ENCODE results near the gene TWIST1.

Gene TWIST1

DNA sequence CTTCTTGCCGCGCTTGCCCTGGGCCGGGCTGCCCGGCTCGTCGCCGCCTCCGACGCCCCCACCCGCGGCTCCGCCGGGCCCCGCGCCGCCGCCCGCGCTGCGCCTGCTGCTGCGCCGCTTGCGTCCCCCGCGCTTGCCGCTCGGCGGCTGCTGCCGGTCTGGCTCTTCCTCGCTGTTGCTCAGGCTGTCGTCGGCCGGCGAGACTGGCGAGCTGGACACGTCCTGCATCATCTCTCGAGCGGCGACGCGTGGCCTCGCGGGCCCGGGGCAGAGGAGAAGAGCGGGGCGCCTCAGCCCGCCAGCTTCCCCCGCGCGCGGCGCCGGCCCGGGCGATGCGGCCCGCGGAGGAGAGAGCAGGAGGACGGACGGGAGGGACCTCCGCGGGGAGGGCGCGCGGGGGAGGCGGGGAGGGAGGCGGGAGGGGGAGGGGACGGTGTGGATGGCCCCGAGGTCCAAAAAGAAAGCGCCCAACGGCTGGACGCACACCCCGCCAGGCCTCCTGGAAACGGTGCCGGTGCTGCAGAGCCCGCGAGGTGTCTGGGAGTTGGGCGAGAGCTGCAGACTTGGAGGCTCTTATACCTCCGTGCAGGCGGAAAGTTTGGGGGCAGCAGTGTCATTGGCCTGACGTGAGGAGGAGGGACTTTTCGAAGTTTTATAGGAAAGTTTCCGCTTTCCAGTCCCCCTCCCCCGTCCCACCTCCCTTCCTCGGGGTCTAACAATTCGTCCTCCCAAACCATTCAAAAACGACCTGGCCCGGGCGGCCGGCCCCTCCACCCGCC lies at the start of gene TWIST1:
Gene TWIST1, minus strand, starts transcription at position 546 of the 779 bp plus-strand sequence. Its CDS starts 315 bp downstream, at position 231.
- DNase-seq: peak; percentile 48

DNA sequence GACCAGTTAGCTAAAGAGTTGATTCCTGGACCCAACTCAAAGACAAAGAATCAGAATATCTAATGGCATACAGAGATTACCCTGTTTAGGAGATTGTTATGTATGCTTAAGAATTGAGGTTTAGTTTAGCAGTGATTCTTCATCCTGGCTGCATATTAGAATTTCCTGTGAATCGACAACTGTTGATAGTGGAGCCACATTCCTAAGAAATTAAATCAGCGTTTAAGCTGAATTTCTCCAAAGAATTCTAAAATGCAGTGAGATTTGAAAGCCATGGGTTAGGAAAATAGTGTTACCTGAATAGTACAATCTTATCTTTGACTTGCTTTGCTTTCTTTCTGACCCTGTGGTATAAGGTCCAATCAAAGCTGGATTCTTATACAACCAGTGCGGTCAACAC lies 44.2 kb upstream of the TWIST1 start:
- no peak for DNase-seq

DNA sequence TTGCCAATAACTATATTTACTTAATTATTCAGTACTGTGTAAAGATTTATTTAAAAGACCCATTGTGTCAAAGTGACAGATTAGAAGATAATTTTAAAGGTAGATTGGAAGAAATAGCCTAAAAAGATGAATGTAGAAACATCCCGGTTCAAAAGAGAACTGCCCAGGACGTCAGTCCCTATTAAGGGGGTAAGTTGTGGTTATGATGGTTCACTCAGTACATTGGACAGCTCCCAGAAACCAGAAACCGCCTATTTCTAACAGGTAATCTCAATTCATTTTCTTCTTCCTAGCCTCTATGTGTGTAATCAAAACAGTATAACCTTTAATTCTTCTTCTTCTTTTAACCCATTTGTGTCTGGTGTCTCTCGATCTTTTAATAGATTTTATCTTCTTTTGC lies 29.3 kb upstream of the TWIST1 start:
- peak; percentile 62 for DNase-seq

DNA sequence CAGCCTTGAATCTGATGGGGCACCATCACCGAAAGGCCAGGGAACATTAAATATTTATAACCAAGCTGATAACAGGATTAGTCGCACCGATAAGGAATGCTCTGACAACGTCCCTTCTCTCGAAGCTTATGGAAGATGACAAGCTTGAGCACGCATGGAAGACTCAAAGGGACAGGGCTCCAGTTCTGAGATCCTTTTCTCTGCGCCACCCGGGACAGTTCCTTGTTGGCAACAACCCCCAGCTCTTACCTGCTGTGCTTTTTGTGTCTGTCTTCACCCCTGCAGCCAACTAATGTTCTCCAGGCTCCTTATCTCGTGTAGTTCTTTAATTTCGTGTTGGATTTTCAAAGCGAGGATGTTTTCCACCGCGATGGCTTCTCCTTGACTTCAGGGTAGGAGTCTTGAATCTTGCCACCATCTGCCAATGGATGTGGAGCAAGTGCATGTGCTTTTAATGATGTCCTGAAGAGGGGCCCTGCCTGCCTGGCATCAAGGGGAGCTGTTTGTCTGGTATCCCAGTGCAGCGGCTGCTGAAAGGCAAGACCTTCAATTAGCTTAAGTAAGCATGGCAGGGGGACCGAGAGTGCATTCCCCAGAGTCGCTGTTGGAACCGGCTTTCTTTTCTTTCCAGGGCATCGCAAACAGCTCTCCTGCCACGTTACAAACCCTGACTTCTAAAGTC lies 28.1 kb upstream of the TWIST1 start:
- no peak for DNase-seq

DNA sequence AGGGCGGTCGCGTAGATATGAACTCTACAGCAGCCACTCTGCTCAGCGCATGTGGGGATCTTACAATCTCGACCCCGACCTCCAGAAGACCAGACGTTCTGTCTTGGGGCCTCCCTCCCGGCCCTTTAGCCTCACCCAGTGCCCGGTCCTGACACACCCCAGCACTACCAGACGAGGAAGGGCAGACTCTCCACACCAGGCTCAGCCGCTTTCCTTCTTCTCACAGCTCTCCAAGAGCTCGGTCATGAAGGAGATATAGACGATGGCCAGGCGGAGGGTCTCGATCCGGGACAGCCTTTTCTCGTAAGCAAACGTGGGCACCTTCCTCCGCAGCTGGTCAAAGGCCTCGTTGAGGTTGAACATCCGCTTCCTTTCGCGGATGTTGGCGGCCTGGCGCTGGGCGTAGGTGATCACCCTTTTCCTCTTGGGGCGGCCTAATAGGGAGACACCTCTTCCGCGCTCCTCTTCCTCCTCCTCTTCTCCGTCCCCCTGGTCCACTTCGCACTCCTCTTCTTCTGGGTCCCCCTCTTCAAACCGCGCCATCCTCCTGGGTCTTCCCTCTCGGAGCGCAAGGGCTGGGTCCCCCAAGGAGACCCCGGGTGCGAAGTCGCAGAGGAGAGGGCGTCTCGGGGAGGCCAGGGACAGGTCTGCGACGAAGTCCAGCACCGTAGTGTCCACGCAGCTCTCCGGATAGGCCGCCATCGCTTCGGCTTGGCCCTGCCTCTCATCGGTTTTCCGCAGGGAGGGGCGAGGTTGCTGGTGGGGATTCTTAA lies 27.4 kb upstream of the TWIST1 start, which contains the start of gene FERD3L:
Gene FERD3L, minus strand, starts transcription at position 761 of the 773 bp plus-strand sequence. Its CDS starts 59 bp downstream, at position 702.
- DNase-seq: no peak

DNA sequence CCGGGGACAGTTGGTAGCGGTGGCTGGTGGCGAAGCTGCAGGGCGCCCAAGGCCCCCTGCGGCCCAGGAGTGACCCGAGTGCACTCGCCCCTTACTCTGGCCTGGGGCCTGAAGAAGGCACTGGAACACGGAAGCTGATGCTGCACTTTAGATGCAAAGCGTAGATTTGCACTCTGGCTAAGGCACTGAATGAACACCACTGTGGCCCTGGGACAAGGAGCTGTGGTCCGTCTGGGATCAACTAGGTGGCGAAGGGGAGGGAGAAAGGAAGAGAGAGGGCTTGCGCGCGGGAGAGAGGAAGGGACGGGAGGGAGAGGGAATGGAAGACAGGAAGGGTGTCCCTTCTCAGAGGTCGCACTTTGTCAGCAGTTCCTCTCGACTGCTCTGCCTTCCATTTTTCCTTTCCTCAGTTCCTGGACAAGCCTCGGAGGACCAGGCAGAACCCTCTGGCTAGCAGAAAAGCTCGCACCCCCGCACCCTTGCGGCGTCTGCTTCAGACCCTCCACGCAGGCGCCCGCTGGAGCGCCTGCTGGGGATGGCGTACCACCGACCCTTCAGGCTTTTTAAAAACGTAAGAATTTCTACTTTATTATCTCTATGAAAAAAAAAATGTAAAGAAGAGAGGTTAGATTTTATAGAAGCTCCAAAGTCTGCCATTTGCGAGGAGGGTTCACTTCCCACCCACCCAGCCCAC lies 26.6 kb upstream of the TWIST1 start:
- DNase-seq: no peak

DNA sequence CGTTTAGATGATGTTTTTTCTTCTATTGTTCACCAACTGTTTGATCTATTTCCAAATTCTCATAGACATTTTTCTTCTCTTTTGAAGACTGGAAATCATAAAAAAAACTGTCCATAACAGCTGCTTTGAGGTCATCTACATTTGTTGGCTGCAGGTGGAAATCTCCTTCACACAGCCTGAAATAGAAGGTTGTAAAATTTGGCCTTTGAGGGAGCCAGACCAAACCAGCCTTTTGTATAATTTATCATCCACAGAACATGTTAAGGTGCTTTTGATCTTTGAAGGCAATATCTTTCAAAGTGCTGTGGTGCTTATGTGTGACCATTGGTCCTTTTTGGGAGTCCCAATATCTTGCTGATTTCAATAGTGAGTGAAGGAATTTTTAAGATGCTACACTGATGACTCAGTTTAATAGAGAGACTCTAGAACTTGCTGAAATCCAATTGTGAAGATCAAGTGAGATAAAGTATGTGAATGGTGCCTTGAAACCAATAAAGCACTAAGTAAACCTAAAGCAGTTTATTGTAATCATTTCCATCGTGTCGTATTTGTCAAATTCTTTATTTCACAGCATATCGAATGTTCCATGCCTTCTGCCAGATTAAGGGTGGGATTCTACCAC lies 22.4 kb upstream of the TWIST1 start:
- DNase-seq: no peak

DNA sequence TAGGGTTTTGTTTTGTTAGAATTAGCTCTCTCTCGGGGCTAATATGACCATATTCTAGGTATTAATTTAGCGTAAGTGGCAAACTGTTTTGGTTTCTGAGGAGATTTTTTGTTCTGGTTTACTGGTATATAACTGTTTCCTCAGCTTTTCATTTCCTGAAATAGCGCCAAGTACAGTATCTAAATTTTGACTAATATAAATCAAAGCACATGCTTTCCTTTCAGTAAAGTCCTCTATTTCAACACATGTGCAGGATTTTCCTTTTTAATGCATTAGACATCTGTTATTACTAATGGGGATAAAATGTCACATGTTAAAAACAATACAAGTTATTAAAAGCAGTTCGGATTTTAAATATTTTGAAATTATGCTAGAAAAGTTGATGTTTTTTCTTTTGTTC lies 16.4 kb upstream of the TWIST1 start:
- no peak for DNase-seq

DNA sequence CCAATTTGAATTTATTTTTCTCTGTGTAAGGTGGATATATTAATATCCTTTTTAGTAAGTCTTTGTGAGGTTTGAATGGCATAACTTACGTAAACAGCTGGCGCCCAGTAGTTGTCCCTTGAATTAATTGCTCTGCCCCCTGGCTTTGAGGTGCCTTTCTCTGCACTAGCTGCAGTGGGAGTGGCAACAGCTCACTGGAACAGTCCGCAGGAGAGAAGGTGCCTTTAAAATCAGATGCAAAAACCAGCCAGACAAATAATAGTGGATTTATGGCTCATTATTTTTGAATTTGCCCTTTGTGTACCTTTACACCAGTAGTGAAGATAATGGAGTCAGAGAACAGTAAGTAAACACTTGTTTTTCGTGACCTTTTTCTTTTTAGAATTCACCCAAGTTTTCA lies 16.0 kb upstream of the TWIST1 start:
- no peak for DNase-seq

DNA sequence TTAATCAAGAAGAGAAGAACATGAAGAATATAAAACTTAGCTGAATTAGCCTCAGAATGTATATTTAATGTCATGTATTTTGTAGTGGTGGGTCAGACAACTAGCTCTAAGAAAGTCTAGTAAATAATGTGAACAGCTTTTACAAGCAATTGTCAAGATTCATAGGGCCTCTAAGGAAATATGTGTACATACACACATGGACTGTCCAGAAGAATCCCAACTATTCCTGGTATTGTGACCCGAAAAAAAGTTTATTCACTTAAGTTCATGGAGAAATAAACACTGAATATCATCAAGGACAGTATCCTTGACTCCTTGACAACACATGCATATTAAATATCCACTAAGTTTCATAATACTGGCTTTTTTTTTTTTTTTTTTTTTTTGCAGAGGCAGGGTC lies 11.4 kb upstream of the TWIST1 start:
- no peak for DNase-seq

DNA sequence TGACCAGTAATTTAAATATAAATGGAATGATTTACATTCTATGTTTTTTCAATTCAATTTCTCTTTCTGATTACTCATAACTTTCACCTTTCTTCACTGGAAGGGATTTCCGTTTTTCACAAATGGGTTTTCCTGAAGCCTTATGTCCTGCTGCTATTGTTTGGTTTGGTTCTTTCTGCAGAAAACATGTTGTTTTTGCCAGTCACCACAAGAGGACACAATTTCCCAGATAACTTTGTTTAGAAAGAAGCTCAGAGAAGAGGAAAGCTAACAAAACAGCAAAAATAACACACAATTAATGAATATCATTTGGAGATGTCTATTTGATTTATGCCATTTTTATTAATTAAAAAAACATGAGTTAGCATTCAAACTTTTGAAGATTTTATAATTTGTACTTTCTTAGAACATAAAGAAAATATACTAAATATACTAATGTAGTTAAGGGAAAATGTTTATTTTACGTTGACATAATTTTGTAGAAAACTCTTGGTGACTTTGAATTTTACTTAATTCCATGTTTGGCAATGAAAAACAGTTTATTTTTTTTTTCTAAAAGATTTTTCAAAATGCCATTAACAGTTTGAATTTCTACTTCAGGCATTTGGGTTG lies 4.6 kb upstream of the TWIST1 start:
- DNase-seq: peak; percentile 62

DNA sequence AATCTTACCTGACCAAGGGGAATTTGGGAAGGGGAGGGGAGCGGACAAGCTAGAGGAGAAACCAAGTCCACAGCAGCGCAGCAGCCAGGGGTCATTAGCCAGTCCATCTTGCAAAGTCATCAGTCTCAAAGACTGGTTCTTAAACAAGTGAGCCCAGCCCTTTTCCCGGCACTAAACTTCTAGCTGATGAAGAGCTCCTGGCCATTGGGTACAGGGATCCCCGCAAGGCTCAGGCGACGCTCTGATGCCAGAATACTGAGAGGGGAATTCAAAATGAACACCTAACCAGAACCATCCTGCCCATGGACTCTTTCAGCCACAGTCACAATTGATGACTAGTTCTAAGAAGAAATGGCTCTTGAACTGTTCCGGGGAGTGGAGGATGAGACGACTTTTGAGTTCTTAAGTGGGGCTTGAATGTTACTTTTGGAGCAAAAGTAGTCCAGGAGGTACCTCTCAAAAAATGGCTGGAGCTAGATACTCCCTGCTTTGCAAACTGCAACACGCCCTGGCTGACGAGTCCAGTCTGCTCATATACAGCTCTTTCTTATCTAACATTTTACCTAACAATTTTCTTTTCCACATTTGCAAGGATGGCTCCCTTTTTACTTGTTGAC lies 2.5 kb upstream of the TWIST1 start:
- DNase-seq: no peak

DNA sequence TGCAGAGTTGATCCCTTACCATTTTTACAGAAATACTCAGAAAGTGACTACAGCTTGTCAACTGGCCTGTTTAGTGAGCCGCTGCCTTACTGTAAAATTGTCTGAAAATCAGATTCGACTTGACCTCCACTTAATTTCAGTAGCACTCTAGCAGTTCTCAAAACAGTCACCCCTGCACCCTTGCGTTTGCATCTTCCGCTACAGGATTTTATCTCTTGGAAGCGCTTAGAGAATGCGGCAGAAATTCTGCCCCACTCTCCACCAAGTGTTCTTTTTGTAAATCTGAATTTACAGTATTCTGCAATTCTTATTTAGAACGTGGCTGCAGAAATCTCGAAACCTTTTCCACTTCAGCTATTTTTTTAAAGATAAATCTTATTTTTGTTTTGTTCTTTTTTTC lies 1.9 kb upstream of the TWIST1 start:
- DNase-seq: no peak

DNA sequence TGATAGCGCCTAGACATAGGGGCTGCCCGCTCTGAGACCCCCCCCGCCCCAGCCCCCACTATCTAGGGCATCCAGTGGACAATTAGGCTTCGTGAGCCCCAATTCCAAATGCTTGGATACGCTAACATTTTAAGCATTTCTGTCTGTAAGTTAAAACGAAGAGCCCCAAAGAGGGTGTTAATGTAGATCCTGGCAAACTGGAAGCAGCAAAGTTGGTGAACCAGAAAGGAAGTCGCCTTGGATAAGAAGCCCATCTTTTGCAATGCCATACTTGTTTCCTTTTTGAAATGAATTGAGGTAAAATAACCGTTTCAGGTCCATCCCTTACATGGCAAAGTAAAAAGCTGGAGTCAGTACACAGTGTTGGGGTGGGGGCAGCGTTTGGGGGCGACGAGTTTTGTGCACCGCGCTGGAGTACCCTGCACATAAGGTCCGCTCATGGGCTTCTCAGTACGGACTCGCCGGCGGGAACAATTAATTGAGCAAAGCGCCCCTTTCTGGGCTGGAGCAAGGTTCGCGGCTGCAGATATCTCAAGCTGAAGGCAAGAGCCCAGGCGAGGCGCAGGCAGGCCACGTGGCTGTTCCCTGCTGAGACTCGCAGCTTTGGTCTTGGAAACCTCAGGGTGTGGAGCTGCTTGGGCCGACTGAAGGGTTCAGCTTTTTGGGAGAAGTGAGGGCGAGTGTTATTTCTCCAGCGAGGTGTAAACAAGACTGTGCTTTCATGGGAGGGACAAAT lies 1.4 kb upstream of the TWIST1 start:
- no peak for DNase-seq

DNA sequence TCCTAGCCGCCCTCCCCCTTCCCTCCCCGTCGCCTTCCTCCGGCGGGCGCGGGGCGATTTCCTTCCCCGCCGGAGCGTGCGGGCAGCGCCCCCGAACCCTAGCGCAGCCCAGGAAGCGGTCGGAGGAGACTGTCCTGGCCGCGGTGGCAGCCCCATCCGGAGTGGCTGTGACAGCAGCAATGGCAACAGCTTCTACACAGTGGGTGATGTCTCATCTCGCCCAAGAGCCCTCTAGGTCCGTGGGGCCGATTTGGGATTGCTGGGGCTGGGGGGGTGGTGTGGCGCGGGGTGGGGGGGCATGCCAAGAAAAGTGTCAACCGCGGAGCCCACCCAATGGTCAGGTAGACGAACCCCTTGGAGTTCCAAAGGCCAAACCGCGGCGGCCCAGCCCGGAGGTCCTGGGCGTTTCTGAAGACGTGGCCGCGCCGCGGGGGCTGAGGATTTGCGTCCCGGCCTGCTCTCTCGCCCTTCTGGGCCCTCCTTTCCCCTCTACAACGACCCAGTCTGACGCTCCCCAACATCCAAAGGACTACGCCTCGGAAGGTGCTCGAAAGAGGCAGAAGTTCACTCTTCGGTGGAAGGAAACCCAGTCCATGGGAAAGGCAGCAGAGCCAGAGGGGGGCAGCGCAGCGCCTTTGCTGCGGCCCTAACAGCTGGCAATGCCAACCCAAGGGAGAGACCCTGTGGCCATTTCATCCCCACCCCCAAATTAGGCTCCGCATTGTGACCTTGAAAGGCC lies 603 bp upstream of the TWIST1 start:
- no peak for DNase-seq

DNA sequence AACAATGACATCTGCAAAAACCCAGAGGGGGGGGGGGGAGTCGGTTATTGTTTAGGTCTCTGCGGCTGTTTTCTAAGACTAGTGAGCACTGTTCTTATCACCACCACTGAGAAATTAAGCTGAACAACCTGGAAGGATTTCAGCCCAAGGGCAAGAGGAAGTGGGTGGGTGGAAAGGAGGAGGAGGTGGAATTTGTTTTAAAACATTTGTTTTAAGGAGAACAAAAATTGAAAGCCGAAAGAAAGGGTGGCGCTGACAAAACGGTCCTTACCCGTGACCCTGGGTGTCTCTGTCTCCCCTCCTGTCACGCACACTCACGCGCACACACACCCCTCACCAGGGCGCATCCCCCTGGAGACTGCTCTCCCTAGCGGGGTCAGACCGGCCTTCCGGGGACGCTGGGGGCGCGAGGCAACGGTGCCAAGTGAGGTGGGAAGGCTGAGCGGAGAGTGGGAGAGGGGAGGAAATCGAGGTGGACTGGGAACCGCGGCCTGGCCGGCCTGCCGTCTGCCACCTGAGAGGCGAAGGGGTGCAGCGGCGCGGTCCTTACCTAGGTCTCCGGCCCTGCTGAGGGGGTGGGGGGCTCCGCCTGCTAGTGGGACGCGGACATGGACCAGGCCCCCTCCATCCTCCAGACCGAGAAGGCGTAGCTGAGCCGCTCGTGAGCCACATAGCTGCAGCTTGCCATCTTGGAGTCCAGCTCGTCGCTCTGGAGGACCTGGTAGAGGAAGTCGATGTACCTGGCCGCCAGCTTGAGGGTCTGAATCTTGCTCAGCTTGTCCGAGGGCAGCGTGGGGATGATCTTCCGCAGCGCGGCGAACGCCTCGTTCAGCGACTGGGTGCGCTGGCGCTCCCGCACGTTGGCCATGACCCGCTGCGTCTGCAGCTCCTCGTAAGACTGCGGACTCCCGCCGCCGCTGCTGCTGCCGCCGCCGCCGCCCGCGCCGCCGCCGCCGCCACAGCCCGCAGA lies 1.0 kb downstream of the TWIST1 start:
- peak; percentile 43 for DNase-seq

DNA sequence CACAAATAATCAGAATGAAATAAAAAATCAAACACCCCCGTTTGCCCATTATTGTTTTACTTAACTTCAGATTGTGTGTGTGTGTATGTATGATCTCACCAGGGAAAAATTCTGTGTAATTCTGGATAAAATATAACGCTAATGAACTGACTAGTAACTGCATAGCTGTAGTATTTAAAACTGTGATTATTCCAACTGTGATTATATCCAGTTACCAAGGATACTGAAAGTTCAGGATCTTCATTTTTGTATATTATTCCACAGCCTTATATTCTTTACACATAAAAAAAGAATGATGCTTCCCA lies 2.9 kb downstream of the TWIST1 start:
- DNase-seq: no peak

DNA sequence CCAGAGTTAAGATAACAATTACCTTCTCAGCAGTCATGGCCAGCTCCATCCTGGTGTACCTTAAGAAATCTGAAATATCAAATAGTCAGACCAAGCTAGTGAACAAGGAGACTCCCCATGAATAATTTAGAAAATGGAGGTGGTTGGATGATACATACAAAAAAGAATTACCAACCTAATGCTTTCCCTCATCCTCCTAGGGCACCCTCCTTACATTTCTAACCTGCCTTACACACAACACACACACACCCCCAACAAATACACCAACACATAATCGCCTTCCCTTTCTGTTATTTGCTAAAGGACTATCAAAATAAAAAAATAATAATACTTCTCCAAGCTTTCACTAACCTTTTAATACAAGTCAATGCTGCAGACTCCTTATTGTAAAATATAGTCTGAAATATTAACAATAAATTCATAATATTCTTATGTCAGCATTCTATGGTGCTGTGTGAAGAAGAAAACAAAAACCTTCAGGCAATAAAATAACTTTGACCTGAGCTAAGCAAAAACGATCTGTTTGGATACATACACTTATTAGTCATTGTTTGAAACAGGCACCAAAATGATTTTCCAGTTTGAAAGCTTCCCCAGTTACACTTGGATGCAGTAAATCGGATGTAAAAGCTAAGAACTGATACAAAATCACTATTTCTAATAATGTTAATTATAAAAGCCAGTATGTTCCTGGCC lies 3.4 kb downstream of the TWIST1 start:
- no peak for DNase-seq

DNA sequence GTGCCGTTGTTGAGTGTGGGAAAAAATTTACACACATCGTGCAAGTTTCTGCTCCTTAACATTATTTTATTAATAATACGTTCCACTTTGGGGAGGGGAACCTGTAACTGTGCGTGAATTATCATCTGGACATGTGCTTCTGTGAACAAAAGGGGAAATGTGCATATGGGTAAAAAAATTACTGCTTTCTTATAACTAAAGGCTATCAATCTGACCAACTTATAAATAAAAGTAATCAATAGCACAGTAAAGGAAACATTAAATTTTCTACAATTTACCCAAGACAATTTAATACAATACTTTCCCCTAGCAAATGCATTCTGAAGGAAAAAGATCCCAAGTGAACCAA lies 4.5 kb downstream of the TWIST1 start:
- DNase-seq: no peak

Data from hematopoietic multipotent progenitor cell treated with erythropoietin and hydrocortisone succinate and interleukin-3 and kit ligand, for 4 days (in vitro differentiated cells).